Activated CD4-positive, alpha-beta T cell treated with anti-CD3 and anti-CD28 coated beads, Interleukin-2, Interleukin-4, amounts not matched to agents 100 ng/mL and 50 ng/mL, durations not matched to agents 16 hours and 8 hours (primary cell): Measurements from ENCODE around the gene HAPLN2.
"Not testable (repeated sequence)": the region's sequence is repeated elsewhere in the genome, so short reads cannot be mapped to it uniquely, and the experiment has no call there.

ENCODE experiments used
- DNase-seq: peaks from one replicate; pipeline ENCODE4 v3.0.0-alpha.2; 2020; ENCODE audit warnings: low spot score

The HAPLN2 gene

GRCh38 chr1:156618853-156619581 lies at the start of gene HAPLN2:
Gene HAPLN2 (plus strand): TSS chr1:156619415. CDS start chr1:156623491, 4,076 bp downstream.
- no peak for DNase-seq

DNA sequence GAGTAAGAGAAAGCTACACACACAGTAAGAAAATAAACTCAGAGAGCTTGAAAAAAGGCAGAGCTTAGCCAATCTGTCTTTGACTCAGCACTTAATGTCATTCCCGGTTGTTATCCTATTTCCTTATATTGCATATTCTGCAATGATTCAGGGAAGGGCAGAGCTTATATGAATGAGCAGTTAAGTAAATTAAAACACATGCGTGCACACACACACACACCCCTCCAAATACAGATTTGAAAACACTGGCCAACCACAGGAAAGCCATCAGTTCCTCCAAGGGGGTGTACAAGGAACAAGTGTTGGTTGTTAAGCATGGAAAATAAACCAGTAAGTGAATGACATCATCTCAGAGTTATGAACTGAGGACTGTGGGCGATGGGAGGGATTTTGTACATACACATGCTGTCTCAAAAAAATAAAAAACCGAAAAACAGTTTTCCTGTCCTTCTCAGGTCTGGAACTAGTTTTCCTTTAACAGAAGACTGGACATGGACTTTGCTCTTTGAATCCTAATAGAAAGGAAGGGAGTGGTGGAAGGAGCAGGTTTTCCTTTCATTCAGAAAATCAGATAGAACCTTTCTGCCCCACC lies 47.9 kb upstream of the HAPLN2 start:
- no peak for DNase-seq

DNA sequence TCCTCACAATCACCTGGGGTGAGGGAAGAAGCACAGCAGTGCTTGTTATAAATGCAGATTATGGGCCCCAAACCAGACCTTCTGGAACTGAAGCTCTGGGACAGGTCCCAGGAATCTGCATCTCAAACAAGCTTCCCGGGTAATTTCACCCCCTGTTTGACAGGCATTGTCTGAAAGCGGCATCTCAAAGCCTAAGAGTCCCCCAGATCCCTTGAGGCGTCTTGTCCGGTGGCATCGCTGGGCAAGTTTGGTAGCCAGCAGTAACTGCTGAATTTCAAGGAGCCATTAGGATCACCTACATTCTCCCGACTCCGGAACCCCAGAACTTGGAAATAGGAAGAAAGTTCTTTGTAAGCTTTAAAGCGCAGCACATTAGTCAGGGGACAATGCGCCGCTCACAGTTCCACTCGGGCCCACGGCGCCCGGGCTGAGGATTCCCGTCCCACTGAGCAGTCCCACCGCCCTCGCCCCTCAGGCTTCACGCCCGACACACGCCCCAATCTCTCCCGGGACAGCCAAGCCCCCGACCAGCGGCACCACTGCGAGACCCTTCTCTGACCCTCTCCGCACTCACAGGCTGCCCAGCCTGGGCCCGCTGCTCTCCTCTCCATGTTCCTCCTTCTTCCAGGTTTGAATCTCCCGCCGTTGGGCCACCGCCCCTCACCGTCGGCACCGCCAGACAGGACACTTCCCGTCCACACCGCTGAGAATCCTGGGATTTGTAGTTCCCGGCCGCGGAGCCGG lies 47.1 kb upstream of the HAPLN2 start, which contains the start of gene IQGAP3:
Gene IQGAP3 (minus strand): TSS at position 647 of the 744 bp plus-strand sequence. CDS start 36 bp downstream, at position 611.
- DNase-seq = peak; percentile 78

- DNase-seq = no peak
Measured at GRCh38 chr1:156572663-156573018, 46.6 kb upstream of the HAPLN2 start.

DNA sequence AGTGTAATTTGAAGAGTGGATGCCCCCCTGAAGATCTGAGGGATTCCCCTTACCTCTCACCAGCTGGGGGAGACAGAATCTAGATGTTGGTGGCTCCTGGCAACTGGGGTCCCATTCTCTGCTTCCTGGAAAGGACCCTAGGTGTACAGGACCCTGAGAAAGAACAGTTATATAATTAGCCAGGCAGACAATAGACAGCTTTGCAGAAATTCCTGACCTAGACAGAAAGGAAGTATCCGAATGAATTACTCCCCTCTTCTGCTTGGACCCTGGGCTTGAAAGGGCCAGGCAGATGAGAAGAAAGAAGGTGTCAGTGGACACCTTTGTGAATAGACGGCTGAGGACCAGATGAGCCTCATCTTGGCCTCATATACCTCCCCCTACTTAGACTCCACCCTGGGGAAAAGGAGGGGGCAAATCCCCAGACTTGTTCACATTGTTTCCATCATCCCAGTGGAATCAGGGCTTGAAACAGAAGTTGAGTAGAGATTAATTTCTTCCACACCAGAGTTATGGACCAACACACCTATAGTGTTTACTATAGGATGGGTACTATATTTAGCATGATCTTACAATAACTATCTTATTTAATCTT lies 45.1 kb upstream of the HAPLN2 start:
- no peak for DNase-seq

DNA sequence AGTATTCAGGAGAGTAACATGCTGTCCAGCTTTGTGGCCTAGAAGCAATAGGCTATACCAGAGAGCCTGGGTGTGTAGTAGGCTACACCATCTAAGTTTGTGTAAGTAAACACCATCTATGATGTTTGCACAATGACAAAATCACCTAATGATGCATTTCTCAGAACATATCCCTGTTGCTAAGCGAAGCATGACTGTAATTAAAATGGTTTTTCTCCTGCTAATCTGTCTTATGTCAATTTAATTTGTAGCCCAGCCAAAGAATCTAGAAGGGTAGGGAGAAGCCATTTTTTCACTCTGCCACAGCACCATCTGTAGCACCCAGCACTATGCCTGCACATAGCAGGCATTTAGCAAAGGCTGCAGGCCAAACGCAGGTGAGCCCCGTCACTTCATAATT lies 41.7 kb upstream of the HAPLN2 start:
- no peak for DNase-seq

DNA sequence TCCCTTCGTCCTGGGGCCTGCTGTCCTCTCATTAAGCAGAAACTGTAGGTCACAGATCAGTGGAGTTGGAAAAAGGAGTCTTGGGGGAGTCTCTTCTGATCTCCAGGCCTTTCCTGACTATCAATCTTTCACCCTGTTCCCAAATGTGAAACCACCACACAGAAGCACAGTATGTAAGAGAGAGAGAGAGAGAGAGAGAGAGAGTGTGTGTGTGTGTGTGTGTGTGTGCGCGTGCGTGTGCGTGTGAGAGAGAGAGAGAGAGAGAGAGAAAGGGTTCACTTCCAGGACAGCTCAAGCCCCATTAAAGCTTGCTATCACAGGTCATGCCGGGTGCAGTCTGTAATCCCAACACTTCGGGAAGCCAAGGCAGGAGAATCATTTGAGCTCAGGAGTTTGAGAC lies 41.2 kb upstream of the HAPLN2 start:
- no peak for DNase-seq

DNA sequence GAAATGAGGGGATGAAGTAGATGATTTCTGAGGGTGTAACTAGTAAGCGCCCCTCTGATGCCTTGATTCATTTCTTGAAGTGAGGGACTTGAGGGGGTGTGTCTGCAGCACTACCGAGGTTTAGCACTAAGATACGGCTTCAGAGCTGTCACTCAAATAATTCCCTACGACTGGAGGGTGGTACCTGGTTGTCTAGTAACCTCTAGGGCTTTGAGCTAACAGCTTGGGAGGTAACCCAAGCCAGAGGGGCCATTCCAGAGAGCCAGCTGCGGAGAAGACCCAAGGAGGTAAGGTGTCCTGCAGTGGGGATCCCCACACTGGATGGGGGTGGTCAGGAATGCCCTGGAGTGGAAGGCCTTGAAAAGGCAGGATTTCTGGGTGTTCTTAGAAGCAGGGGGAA lies 39.7 kb upstream of the HAPLN2 start, which contains the start of gene TTC24:
Gene TTC24 (plus strand): TSS at position 252 of the 400 bp plus-strand sequence. CDS start 1,642 bp downstream, outside the sequence.
- DNase-seq = no peak

GRCh38 chr1:156581661-156582387 lies 37.4 kb upstream of the HAPLN2 start:
- DNase-seq = no peak

DNA sequence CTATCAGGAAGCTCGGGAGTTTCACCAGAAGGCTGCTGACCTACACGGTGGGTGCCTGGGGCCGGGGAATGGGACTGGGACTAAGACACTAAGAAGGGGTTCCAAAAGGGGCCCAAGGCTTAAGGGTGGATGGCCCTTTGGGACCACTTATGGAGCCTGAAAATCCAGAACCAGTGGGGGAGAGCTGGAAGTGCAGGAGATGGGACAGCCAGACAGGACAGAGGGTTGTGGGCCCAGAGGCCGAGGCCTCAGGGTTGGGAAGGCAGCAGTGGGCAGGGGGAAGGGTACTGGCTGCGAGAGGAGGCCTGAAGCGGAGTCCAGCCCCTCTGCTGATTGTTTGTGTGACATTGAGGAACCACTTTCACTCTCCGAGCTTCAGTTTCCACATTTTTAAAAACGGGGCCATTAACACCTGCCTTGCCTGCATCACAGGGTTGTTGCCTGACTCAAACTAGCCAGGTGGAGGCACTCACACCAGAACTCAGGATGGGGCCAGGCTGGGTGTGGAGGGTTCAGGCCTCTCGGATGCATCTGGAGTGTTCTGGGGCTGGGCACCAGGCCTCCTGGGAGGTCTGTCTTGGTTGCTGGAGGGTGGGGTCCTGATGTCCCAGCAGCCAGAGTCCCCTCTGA lies 36.7 kb upstream of the HAPLN2 start:
- DNase-seq = no peak

DNA sequence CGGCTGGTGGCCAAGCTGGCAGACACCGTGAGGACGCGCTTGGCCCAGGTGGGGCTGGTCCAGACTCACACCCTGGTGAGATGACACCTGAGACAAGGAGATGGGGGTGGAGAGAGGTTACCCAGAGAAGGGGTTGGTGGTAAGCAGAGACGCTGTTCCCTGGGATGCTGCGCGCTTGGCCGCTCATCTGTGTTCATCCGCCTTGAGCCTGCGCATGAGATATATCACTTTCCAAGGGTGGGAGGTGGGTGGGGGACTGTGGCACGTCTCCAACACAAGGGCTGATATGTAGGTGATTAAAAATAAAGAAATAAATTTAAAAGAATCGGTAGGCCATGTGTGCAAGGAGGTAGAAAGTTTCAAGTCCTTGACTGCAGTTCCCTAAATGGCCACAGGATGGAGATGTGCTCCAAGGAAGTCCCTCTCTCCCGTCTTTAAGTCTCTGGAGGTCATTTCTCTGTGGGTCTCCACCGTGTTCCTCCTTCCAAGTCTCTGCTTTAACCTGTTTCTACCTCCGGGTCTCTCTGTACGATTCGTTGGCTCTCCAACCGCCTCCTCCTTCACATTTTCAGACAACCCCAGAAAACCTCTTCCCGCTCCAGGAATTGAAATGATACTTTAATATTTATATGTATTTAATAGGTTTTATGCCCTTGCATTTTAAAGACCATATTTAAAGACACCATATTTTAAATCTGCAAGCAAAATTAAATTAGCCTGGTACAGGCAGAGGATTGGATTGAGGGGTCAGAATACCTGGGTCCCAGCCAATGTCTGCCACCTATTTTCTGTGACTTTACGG lies 35.2 kb upstream of the HAPLN2 start:
- peak; percentile 82 for DNase-seq

DNA sequence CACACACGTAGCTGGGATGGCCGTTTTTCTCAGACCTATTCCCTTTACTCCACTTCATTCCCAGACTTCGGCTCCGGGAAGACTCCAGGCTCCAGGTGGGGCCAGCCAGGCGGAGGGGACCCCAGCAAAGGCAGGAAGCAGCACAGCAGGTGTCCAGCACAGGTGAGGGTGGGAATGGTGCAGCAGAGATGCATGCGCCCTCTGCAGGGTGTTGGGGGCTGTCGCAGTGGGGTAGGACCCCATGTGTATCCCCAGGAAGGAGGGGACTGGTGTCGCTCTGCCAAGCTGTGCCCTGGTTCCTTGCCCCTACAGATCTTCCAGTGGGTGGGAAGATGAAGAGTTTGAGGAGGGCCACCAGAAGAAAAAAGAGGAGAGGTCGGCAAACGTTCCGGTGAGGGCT lies 34.4 kb upstream of the HAPLN2 start:
- DNase-seq = no peak

GRCh38 chr1:156586323-156586722 lies 32.9 kb upstream of the HAPLN2 start:
- DNase-seq = no peak

DNA sequence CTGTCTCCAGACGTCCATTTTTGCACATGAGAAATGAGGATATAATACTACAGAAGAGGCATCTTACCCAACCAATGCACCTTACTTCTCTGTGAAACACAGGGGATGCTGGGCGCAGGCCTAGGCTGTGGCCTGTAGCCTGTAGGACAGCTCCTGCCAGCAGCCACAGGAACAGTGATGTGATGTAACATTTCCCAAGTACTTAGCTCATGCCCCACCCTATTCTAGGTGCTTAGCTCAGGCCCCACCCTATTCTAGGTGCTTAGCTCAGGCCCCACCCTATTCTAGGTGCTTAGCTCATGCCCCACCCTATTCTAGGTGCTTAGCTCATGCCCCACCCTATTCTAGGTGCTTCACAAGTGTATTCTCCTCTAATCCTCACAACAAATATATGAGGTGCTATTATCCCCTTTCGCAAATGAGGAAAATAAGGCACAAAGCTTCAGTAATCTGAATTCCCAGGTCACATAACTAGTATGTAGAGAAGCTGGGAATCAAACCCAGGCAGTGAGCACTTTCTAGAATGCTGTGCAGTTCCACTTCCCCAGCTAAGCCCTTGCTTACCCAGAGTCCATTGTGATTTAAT lies 32.2 kb upstream of the HAPLN2 start:
- no peak for DNase-seq

- DNase-seq = not testable (repeated sequence)
Measured at GRCh38 chr1:156587927-156588326, 31.3 kb upstream of the HAPLN2 start.

GRCh38 chr1:156589546-156589945 lies 29.7 kb upstream of the HAPLN2 start:
- DNase-seq = no peak

DNA sequence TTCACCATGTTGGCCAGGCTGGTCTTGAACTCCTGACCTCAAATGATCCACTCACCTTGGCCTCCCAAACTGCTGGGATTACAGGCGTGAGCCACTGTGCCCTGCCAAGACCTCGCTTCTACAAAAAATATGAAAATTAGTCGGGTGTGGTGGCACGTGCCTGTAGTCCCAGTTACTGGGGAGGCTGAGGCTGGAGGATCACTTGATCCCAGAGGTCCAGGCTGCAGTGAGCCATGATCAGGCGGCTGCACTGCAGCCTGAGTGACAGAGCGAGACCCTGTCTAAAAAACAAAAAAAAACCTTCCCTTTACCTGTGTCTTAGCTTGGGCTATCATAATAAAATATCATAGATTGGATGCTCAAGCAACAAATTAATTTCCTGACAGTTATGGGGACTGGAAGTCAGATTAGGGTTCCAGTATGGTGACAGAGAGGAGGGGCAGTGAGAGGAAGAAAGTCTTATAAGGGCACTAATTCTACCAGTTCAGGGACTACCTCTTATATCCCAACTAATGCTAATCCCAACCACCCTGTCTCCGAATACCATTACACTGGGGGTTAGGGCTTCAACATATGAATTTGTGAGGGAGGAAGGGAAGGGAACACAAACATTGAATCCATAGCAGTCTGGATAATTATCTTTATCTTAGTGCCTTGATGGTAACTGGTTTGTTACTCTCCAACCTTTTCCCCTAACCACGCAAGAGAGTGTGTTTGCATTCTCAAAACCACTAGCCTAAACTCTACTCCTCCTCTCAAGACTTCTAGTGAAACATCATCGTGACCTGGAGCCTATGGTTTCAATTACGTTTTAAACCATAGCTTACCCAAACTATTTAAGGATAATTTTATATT lies 28.7 kb upstream of the HAPLN2 start:
- DNase-seq = no peak

- no peak for DNase-seq
Measured at GRCh38 chr1:156591181-156591431, 28.1 kb upstream of the HAPLN2 start.

DNA sequence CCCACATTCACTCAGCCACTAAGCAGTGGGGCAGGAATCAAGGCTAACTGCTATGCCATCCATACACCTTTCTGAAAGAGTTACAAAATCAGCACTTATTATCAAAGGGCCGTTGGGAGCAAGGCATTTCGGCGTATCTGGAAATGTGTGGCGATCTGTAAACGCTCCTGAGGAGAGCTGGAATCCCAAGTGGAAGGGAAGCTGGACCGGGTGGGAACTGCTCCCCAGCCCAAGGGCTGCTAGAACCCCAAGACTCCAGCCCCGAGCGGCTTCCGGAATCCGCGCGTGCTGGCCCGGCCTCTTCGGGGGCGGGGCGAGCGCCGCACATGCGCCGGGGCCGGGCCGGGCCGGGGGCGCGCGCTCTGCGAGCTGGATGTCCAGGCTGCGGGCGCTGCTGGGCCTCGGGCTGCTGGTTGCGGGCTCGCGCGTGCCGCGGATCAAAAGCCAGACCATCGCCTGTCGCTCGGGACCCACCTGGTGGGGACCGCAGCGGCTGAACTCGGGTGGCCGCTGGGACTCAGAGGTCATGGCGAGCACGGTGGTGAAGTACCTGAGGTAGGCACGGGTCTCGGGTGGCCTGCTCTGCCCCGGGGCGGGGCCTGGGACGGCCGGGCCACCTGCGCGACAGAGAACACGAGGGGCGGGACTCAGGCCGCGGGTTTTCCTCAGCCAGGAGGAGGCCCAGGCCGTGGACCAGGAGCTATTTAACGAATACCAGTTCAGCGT lies 27.6 kb upstream of the HAPLN2 start, which contains the start of gene NAXE:
Gene NAXE (plus strand): TSS at position 345 of the 726 bp plus-strand sequence. CDS start 29 bp downstream, at position 374.
- DNase-seq = peak; percentile 68
